Mucosa of descending colon (tissue), 3 donors: Measurements from ENCODE around the gene LY6G6C. TPM values are rescaled to one million over a fixed set of nuclear protein-coding genes. Genes with fewer than 3 reads are reported as not detected.

Experiments used
- ATAC-seq: fragments of 200-7000 bp; cut with Tn5 transposase; one replicate; pipeline ENCODE4 v1.9.1; 2020; ENCODE audit warnings: mild to moderate bottlenecking, moderate library complexity
- DNase-seq, 3 donors: peaks; one replicate each; pipeline ENCODE4 v3.0.0-alpha.2; 2020
- H3K36me3 ChIP-seq: fragments of 200-600 bp; one replicate; pipeline ENCODE4 v1.8.0; 2021; ENCODE audit warnings: low read depth, mild to moderate bottlenecking
- H3K4me1 ChIP-seq: fragments of 200-600 bp; one replicate; pipeline ENCODE4 v1.8.0; 2021; ENCODE audit warnings: low read depth, mild to moderate bottlenecking
- H3K4me3 ChIP-seq: fragments of 200-600 bp; one replicate; pipeline ENCODE4 v1.8.0; 2021; ENCODE audit warnings: mild to moderate bottlenecking
- H3K9me3 ChIP-seq: fragments of 200-600 bp; one replicate; pipeline ENCODE4 v1.8.0; 2021; ENCODE audit warnings: mild to moderate bottlenecking
- intact Hi-C, 2 donors: fragments of 100-400 bp; cut with DNase I in 1 of 2; cut with micrococcal nuclease in 1 of 2; formaldehyde crosslinking; loops; one replicate each; pipeline versions ENCODE4 v1.11.0 to v1.11.1; 2022; cut with DNase I, micrococcal nuclease
- total RNA-seq, 3 donors: library from RNA; stranded (reverse); fragmentation: NEBNext Ultra II Directional in 2 of 3; extraction: Animal tissue kit (Norgen Biotek cat#: 25700) in 2 of 3; gene quantifications; one replicate each; pipeline versions ENCODE4 v1.2.1 to v1.2.4, GENCODE V29; 2021 to 2023
- TF ChIP-seq, protein P1 (sequence below): fragments of 200-600 bp; IDR thresholded peaks from one replicate; pipeline ENCODE4 v1.8.0; 2022; ENCODE audit warnings: antibody characterized with exemption, mild to moderate bottlenecking
- donor health status: DM: no; HTN: no; CAD: no; lungs with moderate emphysema.
- donor health status: DM: no; HTN: no; CAD: no.
- donor health status: DM: no; HTN: yes; CAD: no.

Gene LY6G6C
- total RNA-seq, 3 donors from 2014 or later, result 0.32 TPM; not detected in 2

DNA sequence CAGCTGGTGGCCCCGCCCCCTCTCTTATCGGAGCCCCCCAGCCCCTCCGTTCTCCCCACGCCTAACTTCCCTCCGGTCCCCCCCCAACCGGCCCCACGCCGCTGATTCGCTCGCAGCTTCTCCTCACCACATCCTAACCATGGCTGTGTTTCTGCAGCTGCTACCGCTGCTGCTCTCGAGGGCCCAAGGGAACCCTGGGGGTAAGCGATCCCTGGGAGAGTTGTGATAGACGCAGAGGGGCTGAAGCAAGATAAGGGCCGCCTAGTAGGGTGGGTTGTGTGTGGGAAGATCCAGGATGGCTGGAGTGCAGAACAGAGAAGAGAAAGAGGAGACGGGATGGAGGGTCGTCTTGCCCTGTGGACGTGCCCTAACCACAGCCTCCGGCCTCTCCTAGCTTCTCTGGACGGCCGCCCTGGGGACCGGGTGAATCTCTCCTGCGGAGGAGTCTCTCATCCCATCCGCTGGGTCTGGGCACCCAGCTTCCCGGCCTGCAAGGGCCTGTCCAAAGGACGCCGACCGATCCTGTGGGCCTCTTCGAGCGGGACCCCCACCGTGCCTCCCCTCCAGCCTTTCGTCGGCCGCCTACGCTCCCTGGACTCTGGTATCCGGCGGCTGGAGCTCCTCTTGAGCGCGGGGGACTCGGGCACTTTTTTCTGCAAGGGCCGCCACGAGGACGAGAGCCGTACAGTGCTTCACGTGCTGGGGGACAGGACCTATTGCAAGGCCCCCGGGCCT, 1.9 kb upstream of the LY6G6C start, which contains the start of gene MPIG6B:
Gene MPIG6B (plus strand): TSS at position 129 of the 735 bp plus-strand sequence. CDS start 11 bp downstream, at position 140.
- H3K4me3 ChIP-seq, result no peak within 1 kb of the TSS
- ATAC-seq, result no peak
- intact Hi-C loops, result no loop called here
- DNase-seq, result no peak
- peaks cover 23% of the 10 kb centered on the region for H3K4me1 ChIP-seq
- no peaks in the 10 kb centered on the region for H3K36me3 ChIP-seq
- TF ChIP-seq, protein P1, sequence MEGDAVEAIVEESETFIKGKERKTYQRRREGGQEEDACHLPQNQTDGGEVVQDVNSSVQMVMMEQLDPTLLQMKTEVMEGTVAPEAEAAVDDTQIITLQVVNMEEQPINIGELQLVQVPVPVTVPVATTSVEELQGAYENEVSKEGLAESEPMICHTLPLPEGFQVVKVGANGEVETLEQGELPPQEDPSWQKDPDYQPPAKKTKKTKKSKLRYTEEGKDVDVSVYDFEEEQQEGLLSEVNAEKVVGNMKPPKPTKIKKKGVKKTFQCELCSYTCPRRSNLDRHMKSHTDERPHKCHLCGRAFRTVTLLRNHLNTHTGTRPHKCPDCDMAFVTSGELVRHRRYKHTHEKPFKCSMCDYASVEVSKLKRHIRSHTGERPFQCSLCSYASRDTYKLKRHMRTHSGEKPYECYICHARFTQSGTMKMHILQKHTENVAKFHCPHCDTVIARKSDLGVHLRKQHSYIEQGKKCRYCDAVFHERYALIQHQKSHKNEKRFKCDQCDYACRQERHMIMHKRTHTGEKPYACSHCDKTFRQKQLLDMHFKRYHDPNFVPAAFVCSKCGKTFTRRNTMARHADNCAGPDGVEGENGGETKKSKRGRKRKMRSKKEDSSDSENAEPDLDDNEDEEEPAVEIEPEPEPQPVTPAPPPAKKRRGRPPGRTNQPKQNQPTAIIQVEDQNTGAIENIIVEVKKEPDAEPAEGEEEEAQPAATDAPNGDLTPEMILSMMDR, result no peak
- H3K9me3 ChIP-seq, result no peaks in the 10 kb centered on the region

DNA sequence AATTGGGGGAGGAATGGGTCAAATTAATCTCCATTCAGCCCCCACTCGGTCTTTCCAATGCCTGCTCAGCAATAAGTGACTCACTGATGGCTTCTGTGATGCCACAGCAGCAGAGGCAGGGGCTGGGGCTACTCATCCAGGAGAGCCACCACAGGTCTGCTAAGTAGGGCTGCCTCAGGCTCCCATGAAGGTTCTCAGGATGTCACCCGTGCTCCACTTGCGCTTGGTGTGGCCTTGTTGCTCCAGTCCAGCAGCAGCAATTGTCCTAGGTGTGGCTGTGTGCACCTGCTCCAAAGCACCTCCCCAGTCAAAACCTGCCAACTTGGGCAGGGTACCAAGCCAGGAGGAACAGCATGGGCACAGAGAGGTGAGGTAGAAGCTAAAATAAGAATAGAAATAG, 627 bp upstream of the LY6G6C start:
- ATAC-seq (peak; percentile 4), DNase-seq (no peak)
- H3K36me3 ChIP-seq, result no peaks in the 10 kb centered on the region
- H3K4me3 ChIP-seq, result no peak overlapping the region
- peaks cover 25% of the 10 kb centered on the region for H3K4me1 ChIP-seq
- no peaks in the 10 kb centered on the region for H3K9me3 ChIP-seq
- TF ChIP-seq, protein P1, result no peak
- intact Hi-C loops, result no loop called here

DNA sequence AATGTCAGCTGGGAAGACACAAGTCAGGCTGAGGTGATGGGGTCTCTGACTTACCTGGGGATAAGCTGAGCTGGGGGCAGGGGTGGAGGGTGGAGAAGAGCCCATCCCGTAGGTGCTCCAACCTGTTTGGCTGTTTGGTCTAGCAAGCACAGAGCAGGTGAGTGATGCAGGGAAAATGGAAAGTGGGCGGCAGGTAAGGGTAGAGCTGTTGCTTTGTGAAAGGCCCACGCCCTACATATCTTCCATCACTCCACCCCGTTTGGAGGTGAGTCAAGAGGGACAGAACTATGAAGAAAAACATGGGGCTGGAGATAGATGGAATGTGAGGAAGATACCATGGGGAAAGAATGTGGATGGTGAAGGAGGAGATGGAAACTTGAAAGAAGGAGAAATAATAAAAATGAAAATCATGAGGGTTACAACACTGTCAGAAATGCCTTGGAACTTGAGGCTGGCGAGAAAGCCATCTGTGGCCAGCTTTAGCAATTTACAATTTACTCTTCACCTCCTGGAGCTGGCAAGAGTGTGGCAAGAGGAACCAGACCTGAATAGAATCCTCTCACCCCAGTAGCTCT, 1.3 kb downstream of the LY6G6C start:
- DNase-seq, result no peak
- Histone ChIP-seq H3K36me3 (no peaks in the 10 kb centered on the region), H3K4me3 (no peak overlapping the region), H3K4me1 (peaks cover 16% of the 10 kb centered on the region), H3K9me3 (no peaks in the 10 kb centered on the region)
- TF ChIP-seq, protein P1, result no peak
- peak; percentile 6 for ATAC-seq
- intact Hi-C loops, result no loop called here

GRCh38 chr6:31719001-31719400, 2.5 kb downstream of the LY6G6C start:
- DNase-seq, result no peak
- no peaks in the 10 kb centered on the region for H3K9me3 ChIP-seq
- intact Hi-C loops, result no loop called here
- H3K36me3 ChIP-seq, result no peaks in the 10 kb centered on the region
- H3K4me3 ChIP-seq, result no peak overlapping the region
- H3K4me1 ChIP-seq, result peaks cover 21% of the 10 kb centered on the region
- TF ChIP-seq, protein P1, result no peak
- ATAC-seq, result no peak

DNA sequence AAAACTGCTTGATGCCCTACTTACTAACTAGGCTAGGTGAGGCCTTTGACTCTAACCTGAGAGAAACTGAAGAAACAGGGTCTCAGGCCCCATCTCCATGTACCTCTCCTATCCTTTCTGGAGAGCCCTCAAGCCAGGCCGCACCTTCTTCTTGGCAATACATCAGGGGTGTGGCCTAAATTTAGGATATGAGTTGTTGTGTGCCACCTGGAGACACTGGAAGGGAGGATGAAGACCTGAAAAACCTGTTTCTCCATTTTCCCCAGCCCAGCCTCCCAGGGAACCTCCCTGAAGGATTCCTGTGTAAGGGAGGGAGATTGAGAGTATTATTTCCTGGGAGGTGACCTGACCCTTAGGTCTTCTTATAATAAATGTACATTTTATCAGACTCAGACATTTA, 3.3 kb downstream of the LY6G6C start:
- intact Hi-C loops, result no loop called here
- TF ChIP-seq, protein P1, result no peak
- Histone ChIP-seq H3K4me1 (peaks cover 25% of the 10 kb centered on the region), H3K4me3 (no peak overlapping the region), H3K9me3 (no peaks in the 10 kb centered on the region), H3K36me3 (no peaks in the 10 kb centered on the region)
- peak; percentile 87 for ATAC-seq
- peak in 2 of 3 donors; percentile 52 to 79 for DNase-seq
